Measurements from ENCODE around the gene ADARB1.
"Not testable (repeated sequence)": the region's sequence is repeated elsewhere in the genome, so short reads cannot be mapped to it uniquely, and the experiment has no call there.

Gene ADARB1

GRCh38 chr21:45138199-45139002 is 64.0 kb downstream of the ADARB1 start:
- H3K4me3 Mint-ChIP-seq, result no peak overlapping the region
- peaks cover 5% of the 10 kb centered on the region for H3K27me3 Mint-ChIP-seq (ENCODE audit: low read depth, poor library complexity)
- peak; percentile 83 for DNase-seq
- H3K4me1 Mint-ChIP-seq, result peaks cover 33% of the 10 kb centered on the region
- no peak overlapping the region for H3K27ac Mint-ChIP-seq
- no peaks in the 10 kb centered on the region for H3K36me3 Mint-ChIP-seq (ENCODE audit: low read depth)
- peak; percentile 71 for TF ChIP-seq CTCF (IDR thresholded peaks at IDR 0.05)
- H3K9me3 Mint-ChIP-seq, result no peaks in the 10 kb centered on the region

- H3K27me3 Mint-ChIP-seq (ENCODE audit: low read depth, poor library complexity); DNase-seq; H3K9me3 Mint-ChIP-seq; H3K4me3 Mint-ChIP-seq; H3K36me3 Mint-ChIP-seq (ENCODE audit: low read depth); H3K27ac Mint-ChIP-seq: not testable (repeated sequence)
- peaks cover 33% of the 10 kb centered on the region for H3K4me1 Mint-ChIP-seq
Measured at GRCh38 chr21:45139003-45139360, 64.6 kb downstream of the ADARB1 start.

GRCh38 chr21:45139473-45139872 is 65.1 kb downstream of the ADARB1 start:
- H3K27ac Mint-ChIP-seq, result no peak overlapping the region
- TF ChIP-seq CTCF (IDR thresholded peaks at IDR 0.05), result no peak
- H3K9me3 Mint-ChIP-seq, result no peaks in the 10 kb centered on the region
- no peak overlapping the region for H3K4me3 Mint-ChIP-seq
- peaks cover 5% of the 10 kb centered on the region for H3K27me3 Mint-ChIP-seq (ENCODE audit: low read depth, poor library complexity)
- DNase-seq, result no peak
- H3K4me1 Mint-ChIP-seq, result peaks cover 33% of the 10 kb centered on the region
- no peaks in the 10 kb centered on the region for H3K36me3 Mint-ChIP-seq (ENCODE audit: low read depth)

- no peak overlapping the region for H3K4me3 Mint-ChIP-seq
- TF ChIP-seq CTCF (IDR thresholded peaks at IDR 0.05), result peak; percentile 80
- peaks cover 30% of the 10 kb centered on the region for H3K4me1 Mint-ChIP-seq
- DNase-seq, result peak; percentile 76
- no peaks in the 10 kb centered on the region for H3K9me3 Mint-ChIP-seq
- no peak overlapping the region for H3K27ac Mint-ChIP-seq
- no peaks in the 10 kb centered on the region for H3K36me3 Mint-ChIP-seq (ENCODE audit: low read depth)
- H3K27me3 Mint-ChIP-seq (ENCODE audit: low read depth, poor library complexity), result peaks cover 3% of the 10 kb centered on the region
Measured at GRCh38 chr21:45140346-45140940, 66.1 kb downstream of the ADARB1 start.

GRCh38 chr21:45140944-45141343 is 66.6 kb downstream of the ADARB1 start:
- not testable (repeated sequence) for H3K27ac Mint-ChIP-seq; DNase-seq; H3K4me3 Mint-ChIP-seq; H3K27me3 Mint-ChIP-seq (ENCODE audit: low read depth, poor library complexity); H3K9me3 Mint-ChIP-seq; H3K36me3 Mint-ChIP-seq (ENCODE audit: low read depth)
- H3K4me1 Mint-ChIP-seq, result peaks cover 28% of the 10 kb centered on the region

GRCh38 chr21:45141507-45141906 is 67.1 kb downstream of the ADARB1 start:
- no peak for TF ChIP-seq CTCF (IDR thresholded peaks at IDR 0.05)
- no peaks in the 10 kb centered on the region for H3K36me3 Mint-ChIP-seq (ENCODE audit: low read depth)
- H3K27ac Mint-ChIP-seq, result no peak overlapping the region
- H3K4me3 Mint-ChIP-seq, result no peak overlapping the region
- H3K9me3 Mint-ChIP-seq, result no peaks in the 10 kb centered on the region
- DNase-seq, result no peak
- H3K27me3 Mint-ChIP-seq (ENCODE audit: low read depth, poor library complexity), result peaks cover 3% of the 10 kb centered on the region
- H3K4me1 Mint-ChIP-seq, result peaks cover 23% of the 10 kb centered on the region
